Activated T-cell treated with anti-CD3 and anti-CD28 coated beads for 24 hours (primary cell): ENCODE data around the gene NOSIP.

Experiments used
- DNase-seq: peaks from one replicate; pipeline ENCODE4 v3.0.0-alpha.2; 2020; ENCODE audit warnings: low read depth

Gene NOSIP

GRCh38 chr19:49506575-49507105 is 73.7 kb downstream of the NOSIP start:
- DNase-seq = peak; percentile 73
